GM12865 (cell line): ENCODE data around the gene CCDC91.
"Not testable (repeated sequence)": the region's sequence is repeated elsewhere in the genome, so short reads cannot be mapped to it uniquely, and the experiment has no call there.

Experiments
- DNase-seq: peaks from one replicate; pipeline ENCODE4 v3.0.0; 2010; ENCODE audit warnings: low read depth
- H3K4me3 ChIP-seq: 2 replicates; pipeline ENCODE4 v1.5.1; 2011; ENCODE audit warnings: mild to moderate bottlenecking, low read depth, low read length, control low read depth
- TF ChIP-seq, protein P1 (sequence below): IDR thresholded peaks from 2 replicates; pipeline ENCODE4 v1.5.1; 2011; ENCODE audit warnings: low read length, control low read depth, low read depth, inconsistent platforms; ENCODE audit not compliant: insufficient read depth; ENCODE audit errors: missing control alignments

The CCDC91 gene

DNA sequence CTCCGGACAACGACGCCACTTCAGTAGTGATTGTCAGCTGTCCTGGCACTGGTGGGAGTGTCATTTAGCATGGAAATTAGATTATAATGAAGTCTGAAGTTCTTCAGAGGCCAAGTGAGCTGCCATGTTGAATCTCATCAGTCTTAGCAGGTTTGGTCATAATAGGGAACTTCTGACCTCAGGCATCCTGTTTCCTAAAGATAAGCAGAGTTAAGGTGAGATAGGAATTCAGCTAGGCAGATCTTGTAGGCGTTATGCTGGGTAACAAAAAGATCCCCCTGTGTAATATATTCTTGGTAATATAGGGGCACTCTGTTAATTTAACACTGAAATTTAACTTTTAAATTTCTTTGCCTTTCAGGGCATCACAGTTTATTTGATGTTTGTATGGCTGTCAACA, 137.5 kb downstream of the CCDC91 start:
- no peak overlapping the region for H3K4me3 ChIP-seq
- TF ChIP-seq, protein P1, sequence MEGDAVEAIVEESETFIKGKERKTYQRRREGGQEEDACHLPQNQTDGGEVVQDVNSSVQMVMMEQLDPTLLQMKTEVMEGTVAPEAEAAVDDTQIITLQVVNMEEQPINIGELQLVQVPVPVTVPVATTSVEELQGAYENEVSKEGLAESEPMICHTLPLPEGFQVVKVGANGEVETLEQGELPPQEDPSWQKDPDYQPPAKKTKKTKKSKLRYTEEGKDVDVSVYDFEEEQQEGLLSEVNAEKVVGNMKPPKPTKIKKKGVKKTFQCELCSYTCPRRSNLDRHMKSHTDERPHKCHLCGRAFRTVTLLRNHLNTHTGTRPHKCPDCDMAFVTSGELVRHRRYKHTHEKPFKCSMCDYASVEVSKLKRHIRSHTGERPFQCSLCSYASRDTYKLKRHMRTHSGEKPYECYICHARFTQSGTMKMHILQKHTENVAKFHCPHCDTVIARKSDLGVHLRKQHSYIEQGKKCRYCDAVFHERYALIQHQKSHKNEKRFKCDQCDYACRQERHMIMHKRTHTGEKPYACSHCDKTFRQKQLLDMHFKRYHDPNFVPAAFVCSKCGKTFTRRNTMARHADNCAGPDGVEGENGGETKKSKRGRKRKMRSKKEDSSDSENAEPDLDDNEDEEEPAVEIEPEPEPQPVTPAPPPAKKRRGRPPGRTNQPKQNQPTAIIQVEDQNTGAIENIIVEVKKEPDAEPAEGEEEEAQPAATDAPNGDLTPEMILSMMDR = no peak
- DNase-seq = no peak

DNA sequence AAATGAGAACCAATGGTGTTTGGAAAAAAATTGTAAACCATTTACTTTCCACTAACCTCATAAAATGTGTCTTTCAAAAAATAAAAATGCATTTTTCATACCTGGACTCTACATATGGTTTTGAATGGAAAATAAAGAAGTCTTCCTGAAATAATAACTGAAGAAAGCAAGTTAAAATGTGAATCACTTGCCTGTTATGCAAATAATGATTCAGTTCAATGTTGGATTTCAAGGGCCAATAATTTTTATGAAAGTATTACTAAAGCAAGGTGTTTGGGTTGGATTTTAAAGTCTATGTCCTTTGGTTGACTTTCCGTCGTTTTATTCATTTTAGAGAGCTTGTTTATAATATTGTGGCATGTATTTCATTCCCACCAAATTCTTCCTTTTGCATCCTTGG, 138.7 kb downstream of the CCDC91 start:
- no peak for DNase-seq
- TF ChIP-seq, protein P1 = no peak
- H3K4me3 ChIP-seq = no peak overlapping the region

DNA sequence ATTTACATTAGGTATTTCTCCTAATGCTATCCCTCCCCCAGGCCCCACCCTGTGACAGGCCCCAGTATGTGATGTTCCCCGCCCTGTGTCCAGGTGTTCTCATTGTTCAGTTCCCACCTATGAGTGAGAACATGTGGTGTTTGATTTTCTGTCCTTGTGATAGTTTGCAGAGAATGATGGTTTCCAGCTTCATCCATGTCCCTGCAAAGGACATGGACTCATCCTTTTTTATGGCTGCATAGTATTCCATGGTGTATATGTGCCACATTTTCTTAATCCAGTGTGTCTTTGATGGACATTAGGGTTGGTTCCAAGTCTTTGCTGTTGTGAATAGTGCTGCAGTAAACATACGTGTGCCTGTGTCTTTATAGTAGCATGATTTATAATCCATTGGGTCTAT, 139.5 kb downstream of the CCDC91 start:
- not testable (repeated sequence) for H3K4me3 ChIP-seq, DNase-seq

DNA sequence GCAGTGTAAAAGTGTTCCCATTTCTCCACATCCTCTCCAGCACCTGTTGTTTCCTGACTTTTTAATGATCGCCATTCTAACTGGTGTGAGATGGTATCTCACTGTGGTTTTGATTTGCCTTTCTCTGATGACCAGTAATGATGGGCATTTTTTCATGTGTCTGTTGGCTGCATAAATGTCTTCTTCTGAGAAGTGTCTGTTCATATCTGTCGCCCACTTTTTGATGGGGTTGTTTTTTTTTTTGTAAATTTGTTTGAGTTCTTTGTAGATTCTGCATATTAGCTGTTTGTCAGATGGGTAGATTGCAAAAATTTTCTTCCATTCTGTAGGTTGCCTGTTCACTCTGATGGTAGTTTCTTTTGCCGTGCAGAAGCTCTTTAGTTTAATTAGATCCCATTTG, 140.0 kb downstream of the CCDC91 start:
- H3K4me3 ChIP-seq, DNase-seq: not testable (repeated sequence)

DNA sequence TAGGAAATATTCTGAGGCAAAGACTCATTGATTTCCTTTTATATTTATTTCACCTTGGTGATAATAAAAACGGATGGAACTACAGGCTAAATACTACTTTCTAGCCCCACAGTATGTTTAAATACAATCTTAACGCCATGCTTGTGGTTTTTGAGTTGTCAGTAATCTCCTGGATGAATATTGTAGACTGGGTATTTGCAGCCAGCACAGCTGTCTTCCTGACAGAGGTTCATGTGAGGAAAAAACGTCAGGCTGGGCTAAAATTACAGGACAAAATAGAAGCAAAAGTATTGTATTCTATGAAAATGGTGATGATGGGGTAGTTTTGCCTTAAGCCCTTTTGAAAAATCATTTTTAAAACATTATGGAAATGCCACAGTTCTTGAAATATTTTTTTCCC, 140.9 kb downstream of the CCDC91 start:
- H3K4me3 ChIP-seq = no peak overlapping the region
- no peak for DNase-seq
- TF ChIP-seq, protein P1 = no peak

DNA sequence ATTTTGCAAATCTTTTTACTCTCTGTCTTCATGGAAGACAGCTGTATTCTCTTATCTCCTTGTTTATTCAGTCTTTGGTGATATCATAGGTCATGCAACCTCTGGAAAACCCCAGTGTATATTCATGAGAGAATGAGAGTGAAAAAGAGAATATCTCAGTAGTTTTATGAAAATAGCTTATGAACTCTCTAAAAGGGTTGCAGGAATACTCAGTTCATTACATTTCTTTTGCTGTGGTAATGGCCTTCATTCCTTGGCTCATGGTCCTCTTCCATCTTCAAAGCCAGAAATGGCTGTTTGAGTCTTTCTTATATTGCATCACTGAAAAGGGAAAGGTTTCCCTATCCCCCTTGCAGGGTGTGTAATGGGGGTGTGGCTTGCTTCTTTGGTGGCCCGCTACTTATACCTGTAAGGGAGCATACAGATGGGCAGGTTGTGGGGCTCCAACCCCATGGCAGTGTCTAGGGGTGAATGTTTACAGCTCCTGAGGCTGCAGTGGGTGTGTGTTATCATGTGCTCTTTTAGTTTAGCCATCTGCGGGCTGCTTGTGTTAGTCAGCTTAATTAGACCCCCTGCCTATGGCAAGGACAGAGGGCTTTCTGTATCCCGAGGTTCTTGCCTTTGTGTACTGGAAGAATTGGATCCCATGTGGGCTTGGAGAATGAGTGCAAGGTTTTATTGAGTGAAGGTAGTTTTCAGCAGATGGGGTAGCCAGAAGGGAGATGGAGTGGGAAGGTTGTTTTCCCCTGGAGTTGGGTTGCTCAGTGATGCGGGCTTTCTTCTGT, 150.2 kb downstream of the CCDC91 start:
- no peak for DNase-seq
- TF ChIP-seq, protein P1 = no peak
- H3K4me3 ChIP-seq = no peak overlapping the region

DNA sequence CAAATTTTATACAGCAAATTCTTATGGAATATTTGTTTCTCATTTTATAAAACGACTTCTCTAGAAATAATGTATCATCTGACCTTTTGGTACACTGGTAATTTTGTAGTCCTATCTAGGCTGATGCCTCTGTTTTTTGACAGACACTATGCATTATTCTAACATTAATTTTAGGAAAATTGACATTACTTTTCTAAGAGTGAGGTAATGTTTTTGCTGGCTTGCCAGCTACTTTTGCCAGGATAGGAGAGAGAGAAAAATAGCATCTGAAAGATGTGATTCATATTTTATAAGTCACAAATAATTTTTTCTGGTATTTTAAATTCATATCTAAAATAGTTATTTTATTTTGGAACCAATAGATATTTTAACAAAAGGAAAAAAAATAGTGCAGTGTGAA, 153.5 kb downstream of the CCDC91 start:
- H3K4me3 ChIP-seq = no peak overlapping the region
- DNase-seq = no peak
- TF ChIP-seq, protein P1 = no peak

DNA sequence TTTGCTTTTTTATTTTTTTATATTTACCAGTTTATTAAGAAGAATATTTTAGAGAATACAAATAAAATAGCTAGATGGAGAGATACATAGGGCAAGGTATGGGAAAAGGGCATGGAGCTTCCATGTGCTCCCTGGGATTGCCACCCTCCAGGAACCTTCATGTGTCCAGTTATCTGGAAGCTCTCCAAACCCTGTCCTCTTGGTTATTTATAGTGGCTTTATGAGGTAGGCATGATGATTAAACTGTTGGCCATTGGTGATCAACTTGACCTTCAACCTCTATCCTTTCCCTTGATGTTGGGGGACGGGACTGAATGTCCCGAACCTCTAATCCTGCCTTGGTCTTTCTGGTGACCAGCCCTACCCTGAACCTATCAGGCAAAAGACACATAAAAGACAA, 156.3 kb downstream of the CCDC91 start:
- TF ChIP-seq, protein P1 = no peak
- H3K4me3 ChIP-seq = no peak overlapping the region
- no peak for DNase-seq
